ENCODE measurements around the gene TMEM139. TPM values are rescaled to one million over a fixed set of nuclear protein-coding genes. Genes with fewer than 3 reads are reported as not detected.

The TMEM139 gene
- total RNA-seq (2014; rRNA removed; shearing (Covaris generic)), result not detected in 2 replicates

GRCh38 chr7:143284591-143285469, at the start of gene TMEM139:
Gene TMEM139 (plus strand): TSS chr7:143284958. CDS start chr7:143285958, 1,000 bp downstream.
- in situ Hi-C loops (cut with HindIII; ENCODE audit: low sequenced_read_pairs), result no loop called here
- DNase-seq (ENCODE audit: low spot score), result no peak

- DNase-seq (ENCODE audit: low spot score), result no peak
- in situ Hi-C loops (cut with HindIII; ENCODE audit: low sequenced_read_pairs), result no loop called here
Measured at GRCh38 chr7:143235561-143235960, 49.2 kb upstream of the TMEM139 start.

- in situ Hi-C loops (cut with HindIII; ENCODE audit: low sequenced_read_pairs), result no loop called here
- no peak for DNase-seq (ENCODE audit: low spot score)
Measured at GRCh38 chr7:143236408-143236990, 48.3 kb upstream of the TMEM139 start.

- in situ Hi-C loops (cut with HindIII; ENCODE audit: low sequenced_read_pairs), result no loop called here
Measured at GRCh38 chr7:143237366-143237765, 47.4 kb upstream of the TMEM139 start.

GRCh38 chr7:143238289-143238980, 46.3 kb upstream of the TMEM139 start:
- DNase-seq (ENCODE audit: low spot score), result no peak
- in situ Hi-C loops (cut with HindIII; ENCODE audit: low sequenced_read_pairs), result no loop called here

More at GRCh38 chr7:143237366-143237765, 47.4 kb upstream of the TMEM139 start:
- no peak for DNase-seq (ENCODE audit: low spot score)

- in situ Hi-C loops (cut with HindIII; ENCODE audit: low sequenced_read_pairs), result no loop called here
- no peak for DNase-seq (ENCODE audit: low spot score)
Measured at GRCh38 chr7:143239813-143240212, 44.9 kb upstream of the TMEM139 start.

GRCh38 chr7:143240291-143241168, 44.2 kb upstream of the TMEM139 start:
- in situ Hi-C loops (cut with HindIII; ENCODE audit: low sequenced_read_pairs), result no loop called here
- peak; percentile 80 for DNase-seq (ENCODE audit: low spot score)

- no peak for DNase-seq (ENCODE audit: low spot score)
- in situ Hi-C loops (cut with HindIII; ENCODE audit: low sequenced_read_pairs), result no loop called here
Measured at GRCh38 chr7:143242306-143242705, 42.5 kb upstream of the TMEM139 start.

GRCh38 chr7:143243111-143243510, 41.6 kb upstream of the TMEM139 start:
- no peak for DNase-seq (ENCODE audit: low spot score)
- in situ Hi-C loops (cut with HindIII; ENCODE audit: low sequenced_read_pairs), result no loop called here

- in situ Hi-C loops (cut with HindIII; ENCODE audit: low sequenced_read_pairs), result no loop called here
Measured at GRCh38 chr7:143243614-143244013, 41.1 kb upstream of the TMEM139 start.

GRCh38 chr7:143244321-143244720, 40.4 kb upstream of the TMEM139 start:
- DNase-seq (ENCODE audit: low spot score), result no peak
- in situ Hi-C loops (cut with HindIII; ENCODE audit: low sequenced_read_pairs), result no loop called here

More at GRCh38 chr7:143243614-143244013, 41.1 kb upstream of the TMEM139 start:
- no peak for DNase-seq (ENCODE audit: low spot score)

GRCh38 chr7:143245123-143245522, 39.6 kb upstream of the TMEM139 start:
- DNase-seq (ENCODE audit: low spot score), result no peak
- in situ Hi-C loops (cut with HindIII; ENCODE audit: low sequenced_read_pairs), result no loop called here

GRCh38 chr7:143247372-143247771, 37.4 kb upstream of the TMEM139 start:
- no peak for DNase-seq (ENCODE audit: low spot score)
- in situ Hi-C loops (cut with HindIII; ENCODE audit: low sequenced_read_pairs), result no loop called here

GRCh38 chr7:143248761-143249354, 35.9 kb upstream of the TMEM139 start:
- in situ Hi-C loops (cut with HindIII; ENCODE audit: low sequenced_read_pairs), result no loop called here
- no peak for DNase-seq (ENCODE audit: low spot score)

- in situ Hi-C loops (cut with HindIII; ENCODE audit: low sequenced_read_pairs), result no loop called here
- no peak for DNase-seq (ENCODE audit: low spot score)
Measured at GRCh38 chr7:143250199-143250598, 34.6 kb upstream of the TMEM139 start.

GRCh38 chr7:143250822-143251221, 33.9 kb upstream of the TMEM139 start:
- DNase-seq (ENCODE audit: low spot score), result no peak
- in situ Hi-C loops (cut with HindIII; ENCODE audit: low sequenced_read_pairs), result no loop called here

GRCh38 chr7:143252006-143252405, 32.8 kb upstream of the TMEM139 start:
- no peak for DNase-seq (ENCODE audit: low spot score)
- in situ Hi-C loops (cut with HindIII; ENCODE audit: low sequenced_read_pairs), result no loop called here

GRCh38 chr7:143255564-143255963, 29.2 kb upstream of the TMEM139 start:
- no peak for DNase-seq (ENCODE audit: low spot score)
- in situ Hi-C loops (cut with HindIII; ENCODE audit: low sequenced_read_pairs), result no loop called here

GRCh38 chr7:143256325-143256724, 28.4 kb upstream of the TMEM139 start:
- no peak for DNase-seq (ENCODE audit: low spot score)
- in situ Hi-C loops (cut with HindIII; ENCODE audit: low sequenced_read_pairs), result no loop called here
